HCT116 (cell line): Measurements from ENCODE around the gene TAS2R41. TPM values are rescaled to one million over a fixed set of nuclear protein-coding genes. Genes with fewer than 3 reads are reported as not detected.

Experiments
- ATAC-seq: fragments of 200-7000 bp; cut with Tn5 transposase; 2 replicates; pipeline ENCODE4 v1.9.1; 2020; ENCODE audit warnings: mild to moderate bottlenecking, moderate library complexity
- BruUV-seq: library from RNA; stranded (reverse); fragments of 400-500 nt; replicated peaks from 2 replicates; lab custom pipeline; 2021; lab: Mats Ljungman, UMichigan
- CTCF ChIA-PET: fragments of 300-600 bp; sonication (Branson Sonifier 250); formaldehyde crosslinking; loops from one replicate; lab custom pipeline; 2021; ENCODE audit warnings: antibody characterized with exemption; lab: Charles Lee
- POLR2A ChIA-PET: fragments of 300-600, 350-600 bp; sonication (Branson Sonifier 250); formaldehyde crosslinking; loops from one replicate; lab custom pipeline; 2021; ENCODE audit warnings: antibody characterized with exemption; lab: Charles Lee
- RAD21 ChIA-PET, 2 experiments: fragments of 300-600 bp; sonication (Branson Sonifier 250); formaldehyde crosslinking; loops; one replicate each; lab custom pipeline; 2023; ENCODE audit warnings: low total read pairs in 2 of 2; ENCODE audit not compliant: uncharacterized antibody in 2 of 2, unreplicated experiment in 2 of 2, low non-redundant PET in 1 of 2; lab: Charles Lee
- DNase-seq: peaks from one replicate; pipeline ENCODE4 v3.0.0-alpha.2; 2010; ENCODE audit warnings: low read depth, low spot score
- H2AFZ ChIP-seq: fragments of 200-600 bp; shearing (Covaris generic), sonication (generic); 2 replicates; pipeline ENCODE4 v1.6.1; 2017; ENCODE audit warnings: low read depth, mixed run types, mixed read lengths, antibody characterized with exemption, low read length; ENCODE audit not compliant: poor library complexity, severe bottlenecking
- H3K27ac ChIP-seq: 2 replicates; pipeline ENCODE4 v1.5.1; 2012; ENCODE audit warnings: low read depth, low read length
- H3K27me3 ChIP-seq: fragments of 200-600 bp; sonication (generic); 2 replicates; pipeline ENCODE4 v1.6.1; 2016; ENCODE audit warnings: mixed run types, low read length, mixed read lengths; ENCODE audit not compliant: insufficient read depth
- H3K36me3 ChIP-seq, 2 experiments: fragments of 200-500 bp in 1 of 2; fragments of 200-600 bp in 1 of 2; sonication (Bioruptor generic) in 1 of 2; sonication (generic) in 1 of 2; 2 replicates each; pipeline versions ENCODE4 v1.5.1 to v1.6.1; 2014 to 2016; ENCODE audit warnings: low read length in 2 of 2, inconsistent platforms in 1 of 2, mixed read lengths in 1 of 2, mixed run types in 1 of 2; ENCODE audit not compliant: insufficient read depth in 2 of 2, control insufficient read depth in 1 of 2
- H3K4me1 ChIP-seq, 2 experiments: fragments of 200-600 bp in 1 of 2; sonication (generic) in 1 of 2; 2 replicates each; pipeline versions ENCODE4 v1.5.1 to v1.6.1; 2012 to 2017; ENCODE audit warnings: low read length in 2 of 2, inconsistent platforms in 1 of 2, mild to moderate bottlenecking in 1 of 2, mixed read lengths in 1 of 2, mixed run types in 1 of 2, moderate library complexity in 1 of 2; ENCODE audit not compliant: insufficient read depth in 2 of 2, control insufficient read depth in 1 of 2
- H3K4me2 ChIP-seq: fragments of 200-600 bp; sonication (generic); 2 replicates; pipeline ENCODE4 v1.6.1; 2017; ENCODE audit warnings: mixed run types, low read length, mixed read lengths
- H3K4me3 ChIP-seq, 2 experiments: fragments of 200-600 bp in 1 of 2; sonication (generic) in 1 of 2; replicated peaks in 1 of 2; 2 replicates each; pipeline ENCODE4 v1.5.1; 2011 to 2016; ENCODE audit warnings: low read length in 2 of 2, control low read depth in 1 of 2, low read depth in 1 of 2, mild to moderate bottlenecking in 1 of 2, mixed read lengths in 1 of 2, mixed run types in 1 of 2
- H3K79me2 ChIP-seq: fragments of 200-600 bp; sonication (generic); 2 replicates; pipeline ENCODE4 v1.6.1; 2017; ENCODE audit warnings: mild to moderate bottlenecking, mixed run types, low read length, moderate library complexity, mixed read lengths; ENCODE audit not compliant: insufficient read depth
- H3K9ac ChIP-seq: fragments of 200-600 bp; sonication (generic); 2 replicates; pipeline ENCODE4 v1.6.1; 2016; ENCODE audit warnings: low read length, mixed read lengths
- H3K9me2 ChIP-seq: fragments of 200-600 bp; sonication (generic), shearing (Covaris generic); 2 replicates; pipeline ENCODE4 v1.6.1; 2017; ENCODE audit warnings: mixed run types, mild to moderate bottlenecking, moderate library complexity; ENCODE audit not compliant: insufficient read depth
- H3K9me3 ChIP-seq, 2 experiments: fragments of 200-500 bp in 1 of 2; fragments of 200-600 bp in 1 of 2; sonication (Bioruptor generic) in 1 of 2; sonication (generic) in 1 of 2; 2 replicates each; pipeline ENCODE4 v1.6.1; 2014 to 2017; ENCODE audit warnings: low read length in 2 of 2, mixed read lengths in 2 of 2, inconsistent platforms in 1 of 2, low read depth in 1 of 2, mild to moderate bottlenecking in 1 of 2, mixed run types in 1 of 2, moderate library complexity in 1 of 2; ENCODE audit not compliant: control insufficient read depth in 1 of 2, insufficient read depth in 1 of 2
- H4K20me1 ChIP-seq: fragments of 200-600 bp; sonication (generic), shearing (Covaris generic); 2 replicates; pipeline ENCODE4 v1.6.1; 2017; ENCODE audit warnings: mixed run types, mild to moderate bottlenecking, moderate library complexity; ENCODE audit not compliant: insufficient read depth
- CBX3 ChIP-seq: IDR thresholded peaks from 2 replicates; pipeline ENCODE4 v1.6.1; 2012; ENCODE audit warnings: low read depth
- EZH2 ChIP-seq: fragments of 200-600 bp; sonication (generic); IDR thresholded peaks from 2 replicates; pipeline ENCODE4 v1.6.1; 2017; ENCODE audit warnings: antibody characterized with exemption, mixed run types
- POLR2A ChIP-seq: IDR thresholded peaks from 2 replicates; pipeline ENCODE4 v1.7.0; 2011; ENCODE audit warnings: borderline replicate concordance; ENCODE audit not compliant: insufficient read depth, insufficient read length; ENCODE audit errors: extremely low read depth
- POLR2AphosphoS5 ChIP-seq: IDR thresholded peaks from 2 replicates; pipeline ENCODE4 v1.6.1; 2011; ENCODE audit warnings: mild to moderate bottlenecking, low read depth, low read length, moderate library complexity
- SIN3A ChIP-seq: IDR thresholded peaks from 2 replicates; pipeline ENCODE4 v1.6.1; 2012; ENCODE audit warnings: low read depth
- SRF ChIP-seq: IDR thresholded peaks from 2 replicates; pipeline ENCODE4 v1.6.1; 2012; ENCODE audit warnings: low read depth
- YY1 ChIP-seq: IDR thresholded peaks from 2 replicates; pipeline ENCODE4 v1.6.1; 2011; ENCODE audit warnings: low read length, low read depth, moderate library complexity, mild to moderate bottlenecking; ENCODE audit not compliant: insufficient replicate concordance; ENCODE audit errors: extremely low read depth
- ZFX ChIP-seq: fragments of 450-650 bp; IDR thresholded peaks from 2 replicates; pipeline ENCODE4 v1.6.1; 2017
- intact Hi-C: fragments of 100-400 bp; cut with micrococcal nuclease; formaldehyde crosslinking; loops from 2 replicates; pipeline ENCODE4 v1.10.0; 2022
- total RNA-seq: library from RNA; stranded (reverse); gene quantifications from one replicate; pipeline ENCODE4 v1.2.1, GENCODE V29; 2021; ENCODE audit not compliant: unreplicated experiment
- TF ChIP-seq, protein P1 (sequence below): IDR thresholded peaks from 2 replicates; pipeline ENCODE4 v1.6.1; 2011; ENCODE audit warnings: mild to moderate bottlenecking, low read length, moderate library complexity; ENCODE audit not compliant: insufficient replicate concordance; ENCODE audit errors: extremely low read depth
- TF ChIP-seq, protein P2 (sequence below): IDR thresholded peaks from 2 replicates; pipeline ENCODE4 v1.6.1; 2012

TAS2R41 gene
- total RNA-seq, 1 experiment from 2014 or later: not detected

DNA sequence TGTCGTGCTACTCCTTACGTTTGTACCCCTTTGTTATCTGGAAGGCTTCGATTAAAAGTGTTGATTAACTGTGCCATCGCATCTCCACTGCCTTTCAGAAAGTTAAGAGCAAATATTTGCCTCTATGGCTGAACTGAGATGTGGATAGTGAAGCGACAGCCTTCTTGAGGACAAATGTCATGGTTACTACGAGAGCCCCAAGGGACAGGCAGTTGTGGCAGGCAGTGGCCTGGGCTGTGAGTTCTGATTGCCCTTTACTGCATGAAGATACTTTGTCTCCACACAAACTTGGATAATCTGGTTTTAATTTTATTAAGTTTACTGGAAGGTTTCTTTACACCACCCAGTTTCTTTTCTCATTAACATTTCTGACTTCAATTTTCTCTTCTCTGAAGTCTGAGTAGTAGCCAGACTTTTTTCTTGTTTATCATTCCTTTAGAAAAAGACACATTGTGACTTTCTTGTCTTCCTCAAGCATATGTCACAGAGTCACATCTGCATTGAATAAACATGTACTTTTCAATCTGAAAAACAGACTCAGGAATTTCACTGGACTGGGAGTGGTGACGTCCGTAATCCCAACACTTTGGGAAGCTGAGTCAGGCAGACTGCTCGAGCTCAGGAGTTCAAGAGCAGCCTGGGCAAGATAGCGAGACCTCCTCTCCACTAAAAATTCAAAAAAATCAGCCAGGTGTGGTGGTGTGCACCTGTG is 1.5 kb downstream of the TAS2R41 start:
- ChIA-PET POLR2A (no interaction called here), RAD21 (no interaction called here), CTCF (interaction anchor here (2.0 kb wide), 1 partner anchor 12 kb away, joined by 9 read pairs; no protein-coding TSS in a partner anchor)
- no peaks in the 10 kb centered on the region for H3K79me2 ChIP-seq
- no TSS peak for BruUV-seq
- DNase-seq (no peak), ATAC-seq (no peak)
- no peak overlapping the region for H3K4me2 ChIP-seq
- H3K27me3 ChIP-seq: no peaks in the 10 kb centered on the region
- TF ChIP-seq ZFX: no peak
- no peaks in the 10 kb centered on the region for H3K9me3 ChIP-seq
- H3K4me1 ChIP-seq: peaks cover 0 to 3% of the 10 kb centered on the region in 2 experiments; a peak in 1 of 4 replicates
- H3K4me3 ChIP-seq: no peak overlapping the region
- no peaks in the 10 kb centered on the region; the same call in 1 of the 2 replicates for H3K9me2 ChIP-seq
- H3K9ac ChIP-seq: no peak overlapping the region
- no peaks in the 10 kb centered on the region for H4K20me1 ChIP-seq
- no peaks in the 10 kb centered on the region for H3K36me3 ChIP-seq
- no peak overlapping the region for H3K27ac ChIP-seq
- H2AFZ ChIP-seq: no peak overlapping the region
- intact Hi-C loops: no loop called here

DNA sequence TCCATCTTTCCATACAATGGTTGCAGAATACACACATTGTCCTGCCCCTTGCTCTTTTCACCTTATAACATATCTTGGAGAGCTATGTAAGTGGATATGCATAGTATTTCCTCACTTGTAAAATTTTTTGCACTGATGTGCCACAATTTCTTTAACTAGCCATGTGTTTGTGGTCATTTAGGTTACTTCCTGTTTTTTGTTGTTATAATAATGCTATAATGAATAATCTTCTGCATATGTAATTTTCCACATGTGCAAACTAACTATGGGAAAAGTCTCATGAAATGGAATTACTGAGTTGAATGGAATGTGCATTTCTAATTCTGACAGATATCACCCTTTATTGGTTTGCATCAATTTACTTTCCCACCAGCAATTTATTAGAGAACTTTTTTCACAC is 2.8 kb downstream of the TAS2R41 start:
- DNase-seq: no peak
- H3K4me3 ChIP-seq: no peak overlapping the region
- intact Hi-C loops: no loop called here
- H4K20me1 ChIP-seq: no peaks in the 10 kb centered on the region
- peaks cover 0 to 2% of the 10 kb centered on the region in 2 experiments; a peak in 1 of 4 replicates for H3K4me1 ChIP-seq
- ChIA-PET CTCF (interaction anchor here (2.0 kb wide), 1 partner anchor 11 kb away, joined by 9 read pairs; no protein-coding TSS in a partner anchor), RAD21 (no interaction called here), POLR2A (no interaction called here)
- no peaks in the 10 kb centered on the region for H3K79me2 ChIP-seq
- no peak overlapping the region for H3K9ac ChIP-seq
- H3K27ac ChIP-seq: no peak overlapping the region
- no peaks in the 10 kb centered on the region for H3K27me3 ChIP-seq
- no peaks in the 10 kb centered on the region for H3K9me3 ChIP-seq
- H3K9me2 ChIP-seq: no peaks in the 10 kb centered on the region; the same call in 1 of the 2 replicates
- H3K4me2 ChIP-seq: no peak overlapping the region
- H2AFZ ChIP-seq: no peak overlapping the region
- TF ChIP-seq POLR2AphosphoS5 (no peak), SRF (no peak), POLR2A (no peak), EZH2 (no peak), YY1 (no peak), ZFX (no peak), CBX3 (no peak), SIN3A (no peak)
- TF ChIP-seq, protein P1, sequence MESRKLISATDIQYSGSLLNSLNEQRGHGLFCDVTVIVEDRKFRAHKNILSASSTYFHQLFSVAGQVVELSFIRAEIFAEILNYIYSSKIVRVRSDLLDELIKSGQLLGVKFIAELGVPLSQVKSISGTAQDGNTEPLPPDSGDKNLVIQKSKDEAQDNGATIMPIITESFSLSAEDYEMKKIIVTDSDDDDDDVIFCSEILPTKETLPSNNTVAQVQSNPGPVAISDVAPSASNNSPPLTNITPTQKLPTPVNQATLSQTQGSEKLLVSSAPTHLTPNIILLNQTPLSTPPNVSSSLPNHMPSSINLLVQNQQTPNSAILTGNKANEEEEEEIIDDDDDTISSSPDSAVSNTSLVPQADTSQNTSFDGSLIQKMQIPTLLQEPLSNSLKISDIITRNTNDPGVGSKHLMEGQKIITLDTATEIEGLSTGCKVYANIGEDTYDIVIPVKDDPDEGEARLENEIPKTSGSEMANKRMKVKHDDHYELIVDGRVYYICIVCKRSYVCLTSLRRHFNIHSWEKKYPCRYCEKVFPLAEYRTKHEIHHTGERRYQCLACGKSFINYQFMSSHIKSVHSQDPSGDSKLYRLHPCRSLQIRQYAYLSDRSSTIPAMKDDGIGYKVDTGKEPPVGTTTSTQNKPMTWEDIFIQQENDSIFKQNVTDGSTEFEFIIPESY: no peak
- TF ChIP-seq, protein P2, sequence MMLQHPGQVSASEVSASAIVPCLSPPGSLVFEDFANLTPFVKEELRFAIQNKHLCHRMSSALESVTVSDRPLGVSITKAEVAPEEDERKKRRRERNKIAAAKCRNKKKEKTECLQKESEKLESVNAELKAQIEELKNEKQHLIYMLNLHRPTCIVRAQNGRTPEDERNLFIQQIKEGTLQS: no peak
- no TSS peak for BruUV-seq
- no peaks in the 10 kb centered on the region for H3K36me3 ChIP-seq
- no peak for ATAC-seq
